ENCODE results near the gene UBASH3A. TPM values are rescaled to one million over a fixed set of nuclear protein-coding genes. Genes with fewer than 3 reads are reported as not detected.

Gene UBASH3A
- polyA plus RNA-seq, 1 donor (not counting 4 experiments of a cell fraction or from before 2014, with no cell fraction given), result not detected

DNA sequence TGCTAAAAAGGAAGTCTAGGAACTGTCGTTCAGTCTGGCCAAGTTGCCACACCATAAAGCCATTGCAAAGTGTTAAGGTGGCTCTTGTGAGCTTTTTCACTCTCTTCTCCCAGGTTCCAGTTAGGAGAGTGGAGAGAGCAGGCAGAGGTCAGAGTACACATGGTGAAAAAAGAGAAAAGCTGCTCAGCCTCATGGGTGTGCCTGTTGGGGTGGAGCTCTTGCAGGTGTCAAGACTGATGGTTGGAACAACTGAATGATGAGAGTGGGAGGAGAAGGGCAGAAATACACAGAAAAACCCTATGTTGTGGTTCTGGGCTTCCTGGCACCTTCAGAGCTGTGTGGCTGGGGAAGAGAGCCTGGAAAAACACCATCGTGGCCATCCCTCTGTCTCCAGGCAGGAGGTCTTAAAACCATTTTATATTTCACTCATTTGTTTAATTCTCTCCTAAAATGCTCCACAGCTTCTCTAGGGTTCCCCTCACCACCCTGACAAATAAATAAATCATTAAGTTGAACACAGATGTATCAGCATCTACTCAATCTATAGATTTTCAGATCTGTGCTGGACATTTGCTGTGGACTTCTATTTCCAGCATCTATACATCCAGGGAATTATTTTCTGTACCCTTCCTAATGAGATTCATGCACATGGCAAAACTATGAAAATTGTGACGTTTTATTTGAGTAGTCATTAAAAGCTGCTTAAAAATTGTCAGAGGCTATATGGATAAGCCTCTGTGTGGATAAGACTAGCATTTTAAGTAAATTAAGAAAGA lies 17.5 kb downstream of the UBASH3A start:
- H4K20me1 ChIP-seq (ENCODE audit: control insufficient read depth, extremely low read depth, insufficient read depth, low read length), result no peaks in the 10 kb centered on the region
- H3K9me1 ChIP-seq (ENCODE audit: control insufficient read depth, extremely low read depth, insufficient read depth, low read length), result no peaks in the 10 kb centered on the region
- H3K36me3 ChIP-seq (ENCODE audit: control insufficient read depth in 2 of 2, extremely low read depth in 1 of 2, insufficient read depth in 2 of 2, low read length in 2 of 2), result no peaks in the 10 kb centered on the region
- H3K4me2 ChIP-seq (ENCODE audit: control insufficient read depth, extremely low read depth, insufficient read depth, low read depth, low read length), result no peak overlapping the region
- FAIRE-seq, result no peak
- no peak overlapping the region for H3K4me3 ChIP-seq (ENCODE audit: control insufficient read depth in 2 of 3, extremely low read depth in 1 of 3, insufficient read depth in 2 of 3, low read depth in 1 of 3, low read length in 3 of 3)
- H3K9ac ChIP-seq (ENCODE audit: control insufficient read depth, extremely low read depth, insufficient read depth, low read length), result no peak overlapping the region
- dilution Hi-C loops (cut with MboI; ENCODE audit: extremely low pct_ligation_motif_present, low sequenced_read_pairs), result loop anchor here (10.0 kb wide), 1 partner anchor 76 kb away; no protein-coding TSS in a partner anchor
- H3K9me3 ChIP-seq (ENCODE audit: control insufficient read depth, low read depth, low read length), result no peaks in the 10 kb centered on the region
- H2AFZ ChIP-seq (ENCODE audit: control insufficient read depth, low read length), result no peak overlapping the region
- peaks cover 7% of the 10 kb centered on the region for H3K27me3 ChIP-seq (ENCODE audit: control insufficient read depth, extremely low read depth, insufficient read depth, low read length)
- no peak overlapping the region for H3K27ac ChIP-seq (ENCODE audit: control insufficient read depth, insufficient read depth, low read length)
- H3K79me2 ChIP-seq (ENCODE audit: control insufficient read depth, insufficient read depth, low read length), result no peaks in the 10 kb centered on the region
- DNase-seq (ENCODE audit: low read depth, low spot score), result no peak
- TF ChIP-seq, protein P1, sequence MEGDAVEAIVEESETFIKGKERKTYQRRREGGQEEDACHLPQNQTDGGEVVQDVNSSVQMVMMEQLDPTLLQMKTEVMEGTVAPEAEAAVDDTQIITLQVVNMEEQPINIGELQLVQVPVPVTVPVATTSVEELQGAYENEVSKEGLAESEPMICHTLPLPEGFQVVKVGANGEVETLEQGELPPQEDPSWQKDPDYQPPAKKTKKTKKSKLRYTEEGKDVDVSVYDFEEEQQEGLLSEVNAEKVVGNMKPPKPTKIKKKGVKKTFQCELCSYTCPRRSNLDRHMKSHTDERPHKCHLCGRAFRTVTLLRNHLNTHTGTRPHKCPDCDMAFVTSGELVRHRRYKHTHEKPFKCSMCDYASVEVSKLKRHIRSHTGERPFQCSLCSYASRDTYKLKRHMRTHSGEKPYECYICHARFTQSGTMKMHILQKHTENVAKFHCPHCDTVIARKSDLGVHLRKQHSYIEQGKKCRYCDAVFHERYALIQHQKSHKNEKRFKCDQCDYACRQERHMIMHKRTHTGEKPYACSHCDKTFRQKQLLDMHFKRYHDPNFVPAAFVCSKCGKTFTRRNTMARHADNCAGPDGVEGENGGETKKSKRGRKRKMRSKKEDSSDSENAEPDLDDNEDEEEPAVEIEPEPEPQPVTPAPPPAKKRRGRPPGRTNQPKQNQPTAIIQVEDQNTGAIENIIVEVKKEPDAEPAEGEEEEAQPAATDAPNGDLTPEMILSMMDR (optimal IDR thresholded peaks at IDR 0.05 in 1 of 3, IDR thresholded peaks at IDR 0.05 in 1 of 3, conservative IDR thresholded peaks at IDR 0.05 in 1 of 3; ENCODE audit: extremely low read depth in 1 of 3, insufficient read depth in 2 of 3, low read length in 3 of 3), result no peak
- TF ChIP-seq EZH2 (IDR thresholded peaks at IDR 0.05; ENCODE audit: low read length), result no peak
- no peaks in the 10 kb centered on the region for H3K4me1 ChIP-seq (ENCODE audit: control insufficient read depth, extremely low read depth, insufficient read depth, low read length)

DNA sequence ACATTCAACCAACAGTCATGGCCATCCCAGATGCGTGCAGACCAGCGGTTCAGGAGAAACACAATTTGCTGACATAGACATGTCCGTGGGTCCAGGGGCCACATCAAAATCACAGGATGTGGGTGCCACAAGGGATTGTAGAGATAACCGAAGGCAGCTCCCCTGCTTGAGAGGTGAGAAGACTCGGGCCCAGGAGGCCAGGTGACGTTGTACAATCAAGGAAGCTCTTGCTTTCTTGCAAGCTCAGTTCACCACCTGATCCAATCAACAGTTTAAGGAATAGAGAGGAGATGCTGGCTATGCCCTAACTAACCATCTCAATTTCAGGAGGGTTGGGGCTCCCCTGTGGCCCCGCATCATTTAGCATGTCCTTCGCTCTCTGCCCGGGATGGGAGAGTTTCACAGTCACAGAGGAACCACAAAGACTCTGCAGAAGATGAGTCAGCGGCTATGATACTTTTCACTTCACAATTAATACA lies 19.5 kb downstream of the UBASH3A start:
- Histone ChIP-seq H3K27ac (ENCODE audit: control insufficient read depth, insufficient read depth, low read length) (no peak overlapping the region), H3K36me3 (ENCODE audit: control insufficient read depth in 2 of 2, extremely low read depth in 1 of 2, insufficient read depth in 2 of 2, low read length in 2 of 2) (no peaks in the 10 kb centered on the region), H3K27me3 (ENCODE audit: control insufficient read depth, extremely low read depth, insufficient read depth, low read length) (peaks cover 7% of the 10 kb centered on the region), H3K4me2 (ENCODE audit: control insufficient read depth, extremely low read depth, insufficient read depth, low read depth, low read length) (no peak overlapping the region), H3K79me2 (ENCODE audit: control insufficient read depth, insufficient read depth, low read length) (no peaks in the 10 kb centered on the region), H2AFZ (ENCODE audit: control insufficient read depth, low read length) (no peak overlapping the region), H3K9me1 (ENCODE audit: control insufficient read depth, extremely low read depth, insufficient read depth, low read length) (no peaks in the 10 kb centered on the region), H3K9me3 (ENCODE audit: control insufficient read depth, low read depth, low read length) (no peaks in the 10 kb centered on the region), H4K20me1 (ENCODE audit: control insufficient read depth, extremely low read depth, insufficient read depth, low read length) (no peaks in the 10 kb centered on the region), H3K9ac (ENCODE audit: control insufficient read depth, extremely low read depth, insufficient read depth, low read length) (no peak overlapping the region), H3K4me1 (ENCODE audit: control insufficient read depth, extremely low read depth, insufficient read depth, low read length) (no peaks in the 10 kb centered on the region), H3K4me3 (ENCODE audit: control insufficient read depth in 2 of 3, extremely low read depth in 1 of 3, insufficient read depth in 2 of 3, low read depth in 1 of 3, low read length in 3 of 3) (no peak overlapping the region)
- DNase-seq (ENCODE audit: low read depth, low spot score), result no peak
- no peak for FAIRE-seq
- TF ChIP-seq, protein P1 (optimal IDR thresholded peaks at IDR 0.05 in 1 of 3, IDR thresholded peaks at IDR 0.05 in 1 of 3, conservative IDR thresholded peaks at IDR 0.05 in 1 of 3; ENCODE audit: extremely low read depth in 1 of 3, insufficient read depth in 2 of 3, low read length in 3 of 3), result no peak
- TF ChIP-seq EZH2 (IDR thresholded peaks at IDR 0.05; ENCODE audit: low read length), result no peak
- dilution Hi-C loops (cut with MboI; ENCODE audit: extremely low pct_ligation_motif_present, low sequenced_read_pairs), result loop anchor here (10.0 kb wide), 1 partner anchor 78 kb away; no protein-coding TSS in a partner anchor
